ENCODE data around the gene RNASEH2A. TPM values are rescaled to one million over a fixed set of nuclear protein-coding genes. Genes with fewer than 3 reads are reported as not detected.

The RNASEH2A gene
- total and polyA plus RNA-seq, 2 of the 13 experiments (the other 11 are each of a cell fraction or from before 2014, with no cell fraction given): 25.1 to 35.8 TPM

DNA sequence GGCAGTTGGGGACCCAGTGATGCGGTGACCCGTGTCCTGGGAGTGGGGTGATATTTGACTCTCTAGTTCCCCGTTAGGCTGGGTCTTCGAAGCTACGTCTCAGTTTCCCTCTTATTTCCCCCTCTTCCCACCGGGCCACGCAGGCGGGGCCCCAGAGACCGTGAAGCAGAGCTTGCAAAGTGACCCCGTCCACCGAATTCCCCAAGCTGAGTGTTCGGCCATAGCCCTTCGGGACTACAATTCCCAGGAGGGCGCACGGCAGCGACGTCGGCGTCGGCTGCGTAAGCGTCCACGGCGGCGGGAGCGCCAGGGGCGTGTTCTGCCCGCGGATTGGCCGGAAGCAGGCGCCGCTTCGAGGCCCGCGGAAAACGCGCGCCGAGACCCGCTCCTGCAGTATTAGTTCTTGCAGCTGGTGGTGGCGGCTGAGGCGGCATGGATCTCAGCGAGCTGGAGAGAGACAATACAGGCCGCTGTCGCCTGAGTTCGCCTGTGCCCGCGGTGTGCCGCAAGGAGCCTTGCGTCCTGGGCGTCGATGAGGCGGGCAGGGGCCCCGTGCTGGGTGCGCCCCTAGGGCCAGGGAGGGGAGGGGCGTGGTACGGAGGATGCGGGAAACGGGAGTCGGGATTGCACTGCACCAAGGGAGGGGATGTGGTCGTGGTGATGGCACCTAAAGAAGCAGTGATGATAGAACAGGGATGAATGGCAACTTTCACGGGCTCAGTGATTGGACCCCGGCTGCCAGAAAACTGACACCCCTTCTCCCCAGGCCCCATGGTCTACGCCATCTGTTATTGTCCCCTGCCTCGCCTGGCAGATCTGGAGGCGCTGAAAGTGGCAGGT, at the start of gene RNASEH2A (continued):
- TF ChIP-seq, protein P1, sequence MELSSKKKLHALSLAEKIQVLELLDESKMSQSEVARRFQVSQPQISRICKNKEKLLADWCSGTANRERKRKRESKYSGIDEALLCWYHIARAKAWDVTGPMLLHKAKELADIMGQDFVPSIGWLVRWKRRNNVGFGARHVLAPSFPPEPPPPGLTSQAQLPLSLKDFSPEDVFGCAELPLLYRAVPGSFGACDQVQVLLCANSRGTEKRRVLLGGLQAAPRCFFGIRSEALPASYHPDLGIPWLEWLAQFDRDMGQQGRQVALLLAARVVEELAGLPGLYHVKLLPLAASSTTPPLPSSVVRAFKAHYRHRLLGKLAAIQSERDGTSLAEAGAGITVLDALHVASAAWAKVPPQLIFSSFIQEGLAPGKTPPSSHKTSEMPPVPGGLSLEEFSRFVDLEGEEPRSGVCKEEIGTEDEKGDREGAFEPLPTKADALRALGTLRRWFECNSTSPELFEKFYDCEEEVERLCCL (CRISPR knock-in tag; IDR thresholded peaks at IDR 0.05; ENCODE audit: borderline replicate concordance): no peak
- TF ChIP-seq CEBPB (IDR thresholded peaks at IDR 0.05; ENCODE audit: borderline replicate concordance, low read depth, low read length) (no peak), ZNF781 (CRISPR knock-in tag; IDR thresholded peaks at IDR 0.05; ENCODE audit: borderline replicate concordance, not compliant biosample characterization) (peak; percentile 73), ELF4 (CRISPR knock-in tag; IDR thresholded peaks at IDR 0.05; ENCODE audit: borderline replicate concordance) (no peak), CBX2 (IDR thresholded peaks at IDR 0.05; ENCODE audit: low read depth, low read length) (no peak), CBX2 (CRISPR knock-in tag; IDR thresholded peaks at IDR 0.05; ENCODE audit: low read depth) (no peak), ESRRA (CRISPR knock-in tag; IDR thresholded peaks at IDR 0.05; ENCODE audit: low read depth) (0 out of 2 replicates have a peak, but pooled peaks have one; percentile 39), ZNF282 (IDR thresholded peaks at IDR 0.05; ENCODE audit: partially characterized antibody) (no peak), ZNF749 (CRISPR knock-in tag; IDR thresholded peaks at IDR 0.05; ENCODE audit: borderline replicate concordance) (peak; percentile 61; the same call in 1 of the 2 replicates)
- TF ChIP-seq, protein P2, sequence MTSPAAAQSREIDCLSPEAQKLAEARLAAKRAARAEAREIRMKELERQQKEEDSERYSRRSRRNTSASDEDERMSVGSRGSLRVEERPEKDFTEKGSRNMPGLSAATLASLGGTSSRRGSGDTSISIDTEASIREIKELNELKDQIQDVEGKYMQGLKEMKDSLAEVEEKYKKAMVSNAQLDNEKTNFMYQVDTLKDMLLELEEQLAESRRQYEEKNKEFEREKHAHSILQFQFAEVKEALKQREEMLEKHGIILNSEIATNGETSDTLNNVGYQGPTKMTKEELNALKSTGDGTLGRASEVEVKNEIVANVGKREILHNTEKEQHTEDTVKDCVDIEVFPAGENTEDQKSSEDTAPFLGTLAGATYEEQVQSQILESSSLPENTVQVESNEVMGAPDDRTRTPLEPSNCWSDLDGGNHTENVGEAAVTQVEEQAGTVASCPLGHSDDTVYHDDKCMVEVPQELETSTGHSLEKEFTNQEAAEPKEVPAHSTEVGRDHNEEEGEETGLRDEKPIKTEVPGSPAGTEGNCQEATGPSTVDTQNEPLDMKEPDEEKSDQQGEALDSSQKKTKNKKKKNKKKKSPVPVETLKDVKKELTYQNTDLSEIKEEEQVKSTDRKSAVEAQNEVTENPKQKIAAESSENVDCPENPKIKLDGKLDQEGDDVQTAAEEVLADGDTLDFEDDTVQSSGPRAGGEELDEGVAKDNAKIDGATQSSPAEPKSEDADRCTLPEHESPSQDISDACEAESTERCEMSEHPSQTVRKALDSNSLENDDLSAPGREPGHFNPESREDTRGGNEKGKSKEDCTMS (CRISPR knock-in tag; conservative IDR thresholded peaks at IDR 0.05): no peak
- TF ChIP-seq, protein P3, sequence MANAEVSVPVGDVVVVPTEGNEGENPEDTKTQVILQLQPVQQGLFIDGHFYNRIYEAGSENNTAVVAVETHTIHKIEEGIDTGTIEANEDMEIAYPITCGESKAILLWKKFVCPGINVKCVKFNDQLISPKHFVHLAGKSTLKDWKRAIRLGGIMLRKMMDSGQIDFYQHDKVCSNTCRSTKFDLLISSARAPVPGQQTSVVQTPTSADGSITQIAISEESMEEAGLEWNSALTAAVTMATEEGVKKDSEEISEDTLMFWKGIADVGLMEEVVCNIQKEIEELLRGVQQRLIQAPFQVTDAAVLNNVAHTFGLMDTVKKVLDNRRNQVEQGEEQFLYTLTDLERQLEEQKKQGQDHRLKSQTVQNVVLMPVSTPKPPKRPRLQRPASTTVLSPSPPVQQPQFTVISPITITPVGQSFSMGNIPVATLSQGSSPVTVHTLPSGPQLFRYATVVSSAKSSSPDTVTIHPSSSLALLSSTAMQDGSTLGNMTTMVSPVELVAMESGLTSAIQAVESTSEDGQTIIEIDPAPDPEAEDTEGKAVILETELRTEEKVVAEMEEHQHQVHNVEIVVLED (CRISPR knock-in tag; IDR thresholded peaks at IDR 0.05; ENCODE audit: borderline replicate concordance): peak; percentile 100
- TF ChIP-seq, protein P4, sequence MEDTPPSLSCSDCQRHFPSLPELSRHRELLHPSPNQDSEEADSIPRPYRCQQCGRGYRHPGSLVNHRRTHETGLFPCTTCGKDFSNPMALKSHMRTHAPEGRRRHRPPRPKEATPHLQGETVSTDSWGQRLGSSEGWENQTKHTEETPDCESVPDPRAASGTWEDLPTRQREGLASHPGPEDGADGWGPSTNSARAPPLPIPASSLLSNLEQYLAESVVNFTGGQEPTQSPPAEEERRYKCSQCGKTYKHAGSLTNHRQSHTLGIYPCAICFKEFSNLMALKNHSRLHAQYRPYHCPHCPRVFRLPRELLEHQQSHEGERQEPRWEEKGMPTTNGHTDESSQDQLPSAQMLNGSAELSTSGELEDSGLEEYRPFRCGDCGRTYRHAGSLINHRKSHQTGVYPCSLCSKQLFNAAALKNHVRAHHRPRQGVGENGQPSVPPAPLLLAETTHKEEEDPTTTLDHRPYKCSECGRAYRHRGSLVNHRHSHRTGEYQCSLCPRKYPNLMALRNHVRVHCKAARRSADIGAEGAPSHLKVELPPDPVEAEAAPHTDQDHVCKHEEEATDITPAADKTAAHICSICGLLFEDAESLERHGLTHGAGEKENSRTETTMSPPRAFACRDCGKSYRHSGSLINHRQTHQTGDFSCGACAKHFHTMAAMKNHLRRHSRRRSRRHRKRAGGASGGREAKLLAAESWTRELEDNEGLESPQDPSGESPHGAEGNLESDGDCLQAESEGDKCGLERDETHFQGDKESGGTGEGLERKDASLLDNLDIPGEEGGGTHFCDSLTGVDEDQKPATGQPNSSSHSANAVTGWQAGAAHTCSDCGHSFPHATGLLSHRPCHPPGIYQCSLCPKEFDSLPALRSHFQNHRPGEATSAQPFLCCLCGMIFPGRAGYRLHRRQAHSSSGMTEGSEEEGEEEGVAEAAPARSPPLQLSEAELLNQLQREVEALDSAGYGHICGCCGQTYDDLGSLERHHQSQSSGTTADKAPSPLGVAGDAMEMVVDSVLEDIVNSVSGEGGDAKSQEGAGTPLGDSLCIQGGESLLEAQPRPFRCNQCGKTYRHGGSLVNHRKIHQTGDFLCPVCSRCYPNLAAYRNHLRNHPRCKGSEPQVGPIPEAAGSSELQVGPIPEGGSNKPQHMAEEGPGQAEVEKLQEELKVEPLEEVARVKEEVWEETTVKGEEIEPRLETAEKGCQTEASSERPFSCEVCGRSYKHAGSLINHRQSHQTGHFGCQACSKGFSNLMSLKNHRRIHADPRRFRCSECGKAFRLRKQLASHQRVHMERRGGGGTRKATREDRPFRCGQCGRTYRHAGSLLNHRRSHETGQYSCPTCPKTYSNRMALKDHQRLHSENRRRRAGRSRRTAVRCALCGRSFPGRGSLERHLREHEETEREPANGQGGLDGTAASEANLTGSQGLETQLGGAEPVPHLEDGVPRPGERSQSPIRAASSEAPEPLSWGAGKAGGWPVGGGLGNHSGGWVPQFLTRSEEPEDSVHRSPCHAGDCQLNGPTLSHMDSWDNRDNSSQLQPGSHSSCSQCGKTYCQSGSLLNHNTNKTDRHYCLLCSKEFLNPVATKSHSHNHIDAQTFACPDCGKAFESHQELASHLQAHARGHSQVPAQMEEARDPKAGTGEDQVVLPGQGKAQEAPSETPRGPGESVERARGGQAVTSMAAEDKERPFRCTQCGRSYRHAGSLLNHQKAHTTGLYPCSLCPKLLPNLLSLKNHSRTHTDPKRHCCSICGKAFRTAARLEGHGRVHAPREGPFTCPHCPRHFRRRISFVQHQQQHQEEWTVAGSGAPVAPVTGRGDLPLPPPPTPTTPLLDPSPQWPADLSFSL (CRISPR knock-in tag; IDR thresholded peaks at IDR 0.05): no peak
- TF ChIP-seq, protein P5, sequence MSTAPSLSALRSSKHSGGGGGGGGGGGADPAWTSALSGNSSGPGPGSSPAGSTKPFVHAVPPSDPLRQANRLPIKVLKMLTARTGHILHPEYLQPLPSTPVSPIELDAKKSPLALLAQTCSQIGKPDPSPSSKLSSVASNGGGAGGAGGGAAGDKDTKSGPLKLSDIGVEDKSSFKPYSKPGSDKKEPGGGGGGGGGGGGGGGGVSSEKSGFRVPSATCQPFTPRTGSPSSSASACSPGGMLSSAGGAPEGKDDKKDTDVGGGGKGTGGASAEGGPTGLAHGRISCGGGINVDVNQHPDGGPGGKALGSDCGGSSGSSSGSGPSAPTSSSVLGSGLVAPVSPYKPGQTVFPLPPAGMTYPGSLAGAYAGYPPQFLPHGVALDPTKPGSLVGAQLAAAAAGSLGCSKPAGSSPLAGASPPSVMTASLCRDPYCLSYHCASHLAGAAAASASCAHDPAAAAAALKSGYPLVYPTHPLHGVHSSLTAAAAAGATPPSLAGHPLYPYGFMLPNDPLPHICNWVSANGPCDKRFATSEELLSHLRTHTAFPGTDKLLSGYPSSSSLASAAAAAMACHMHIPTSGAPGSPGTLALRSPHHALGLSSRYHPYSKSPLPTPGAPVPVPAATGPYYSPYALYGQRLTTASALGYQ (CRISPR knock-in tag; IDR thresholded peaks at IDR 0.05): peak; percentile 87
